Activated T-helper 1 cell treated with anti-CD3 and anti-CD28 coated beads, Interleukin-2, amount 50 U/mL, for 16 hours (primary cell): ENCODE data around the gene S1PR3.

Source experiments
- DNase-seq, 2 donors: peaks; one replicate each; pipeline ENCODE4 v3.0.0-alpha.2; 2020; ENCODE audit warnings: low read depth in 1 of 2, low spot score in 1 of 2

S1PR3 gene

DNA sequence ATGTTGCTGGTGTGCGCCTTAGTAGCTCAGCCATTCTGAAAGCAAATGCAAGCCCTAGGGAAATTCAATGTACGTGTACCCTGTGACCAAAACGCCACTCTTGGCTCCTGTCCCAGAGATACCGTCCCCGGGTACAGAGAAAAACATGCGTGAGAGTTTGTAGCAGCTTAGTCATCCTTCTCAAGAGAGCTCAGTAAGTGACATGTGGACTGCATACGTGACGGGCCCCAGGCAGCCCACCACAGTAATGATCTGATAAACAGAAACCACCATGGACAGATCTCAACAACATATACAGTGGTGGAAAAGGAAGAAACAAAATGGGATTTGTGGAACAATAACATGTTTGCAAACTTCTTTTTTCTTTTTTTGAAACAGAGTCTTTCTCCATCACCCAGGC lies 45.1 kb downstream of the S1PR3 start:
- no peak for DNase-seq

DNA sequence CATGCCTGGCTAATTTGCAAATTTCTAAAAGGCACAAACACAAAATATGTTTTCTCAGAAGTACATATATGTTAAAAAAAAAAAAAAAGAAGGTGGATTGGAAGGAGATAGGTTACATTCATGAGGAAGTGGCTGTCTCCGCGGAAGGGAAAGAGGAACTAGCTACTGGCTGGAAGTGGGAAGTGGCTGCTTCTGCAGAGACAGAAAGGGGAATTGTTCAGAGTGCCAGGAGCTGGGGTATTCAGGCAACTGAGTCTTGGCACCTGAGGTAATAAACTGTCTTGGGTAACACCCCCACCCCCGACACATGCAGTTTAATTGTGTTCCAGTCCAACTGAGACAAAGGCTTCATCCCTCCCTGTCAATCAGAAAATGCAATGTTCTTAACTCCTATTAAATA lies 45.6 kb downstream of the S1PR3 start:
- no peak for DNase-seq

DNA sequence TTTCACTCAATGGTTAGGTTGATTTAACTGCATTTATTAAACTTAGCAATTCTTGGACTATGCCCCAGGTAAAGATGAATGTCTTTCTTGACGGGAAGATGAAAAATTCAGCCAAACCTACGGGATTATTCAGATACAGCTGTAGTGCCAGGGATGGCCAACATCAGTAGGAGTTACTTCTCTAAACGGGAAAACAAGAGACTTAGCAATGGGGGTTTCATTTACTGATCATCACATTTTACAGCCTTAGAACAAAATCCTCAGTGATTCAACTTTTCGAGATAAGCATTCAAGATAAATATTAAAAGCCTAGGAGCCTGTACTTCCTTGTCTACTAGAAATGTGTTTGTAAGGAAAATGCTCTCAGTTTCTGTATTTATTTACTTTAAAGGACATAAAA lies 46.1 kb downstream of the S1PR3 start:
- DNase-seq = no peak

DNA sequence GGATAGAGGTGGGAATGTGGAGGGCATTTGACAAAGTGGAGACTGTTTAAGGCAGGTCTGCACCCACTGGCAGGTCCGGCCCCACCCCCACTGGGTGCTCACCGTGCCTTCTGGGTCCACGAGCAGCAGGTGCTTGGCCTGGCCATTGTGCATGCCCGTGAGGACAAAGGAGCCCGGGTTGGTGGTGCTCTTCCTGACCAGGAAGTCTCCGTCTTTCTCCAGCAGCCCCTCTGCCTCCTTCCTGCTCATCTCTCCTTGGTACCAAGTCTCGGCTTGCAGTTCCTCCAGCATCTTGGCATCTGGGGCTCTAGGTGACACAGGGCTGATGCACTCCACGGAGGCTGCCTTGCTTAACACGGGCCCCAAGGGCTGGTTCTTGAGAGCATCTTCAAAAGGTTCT lies 46.6 kb downstream of the S1PR3 start:
- no peak for DNase-seq

DNA sequence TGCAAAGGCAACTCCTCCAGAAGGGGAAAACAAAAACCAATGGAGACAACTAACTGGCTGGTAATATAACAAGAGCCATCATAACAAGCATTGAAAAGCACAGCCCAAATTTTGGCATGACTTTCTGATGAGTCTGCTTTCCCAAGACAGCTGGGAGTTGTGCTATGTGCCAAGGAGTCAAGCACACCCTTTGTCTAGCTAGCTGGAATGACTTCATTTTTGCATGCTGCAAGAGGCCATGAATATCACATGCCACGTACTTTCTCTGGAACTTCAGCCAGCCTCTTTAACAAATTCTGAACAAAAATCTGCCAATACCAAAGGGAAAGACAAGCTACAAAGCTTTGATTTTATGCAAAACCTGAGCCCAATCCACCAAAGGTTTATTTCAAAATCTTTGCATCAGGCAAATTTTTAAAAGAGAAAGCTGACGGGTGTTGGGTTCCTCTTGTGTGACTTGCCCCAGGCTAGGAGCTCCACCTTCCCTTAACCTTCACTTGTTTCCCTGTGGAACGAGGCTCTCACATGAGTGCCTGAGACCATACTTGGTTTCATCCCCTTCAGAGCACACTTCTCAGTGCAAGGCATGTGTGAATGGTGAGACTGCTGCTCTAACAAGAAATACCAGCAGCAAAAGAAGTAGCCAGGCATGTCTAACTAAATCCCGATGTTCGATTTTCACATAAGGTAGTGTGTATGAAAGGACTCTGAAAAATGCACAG lies 47.3 kb downstream of the S1PR3 start:
- DNase-seq = no peak

DNA sequence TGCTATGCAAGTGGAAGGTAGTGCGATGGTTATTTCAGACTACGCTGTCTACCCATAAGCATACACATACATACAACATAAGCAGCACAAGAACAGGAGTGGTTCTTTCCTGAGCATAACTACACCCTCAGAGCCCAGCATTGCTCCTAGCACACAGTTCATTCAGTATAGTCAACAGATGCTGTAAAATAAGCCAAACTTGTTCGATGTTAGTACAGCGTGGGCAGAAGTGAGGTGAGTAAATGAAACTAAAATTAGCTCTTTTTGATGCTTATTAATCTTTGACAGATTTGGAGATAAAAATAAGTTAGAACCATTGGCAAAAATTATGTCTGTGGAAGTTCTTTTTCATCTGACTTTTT lies 47.8 kb downstream of the S1PR3 start:
- no peak for DNase-seq

DNA sequence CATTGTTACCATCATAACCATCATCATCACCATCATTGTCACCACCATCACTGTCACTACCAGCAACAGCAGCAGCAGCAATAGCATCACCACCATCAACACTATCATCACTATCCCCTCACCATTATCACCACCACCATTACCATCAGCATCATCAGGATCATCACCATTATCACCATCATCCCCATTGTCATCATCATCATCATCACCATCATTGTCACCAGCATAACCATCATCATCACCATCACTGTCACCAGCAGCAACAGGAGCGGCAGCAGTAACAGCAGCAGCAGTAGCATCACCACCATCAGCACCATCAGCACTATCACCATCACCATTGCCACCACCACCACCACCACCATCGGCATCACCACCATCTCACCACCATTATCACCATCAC lies 48.4 kb downstream of the S1PR3 start:
- no peak for DNase-seq

DNA sequence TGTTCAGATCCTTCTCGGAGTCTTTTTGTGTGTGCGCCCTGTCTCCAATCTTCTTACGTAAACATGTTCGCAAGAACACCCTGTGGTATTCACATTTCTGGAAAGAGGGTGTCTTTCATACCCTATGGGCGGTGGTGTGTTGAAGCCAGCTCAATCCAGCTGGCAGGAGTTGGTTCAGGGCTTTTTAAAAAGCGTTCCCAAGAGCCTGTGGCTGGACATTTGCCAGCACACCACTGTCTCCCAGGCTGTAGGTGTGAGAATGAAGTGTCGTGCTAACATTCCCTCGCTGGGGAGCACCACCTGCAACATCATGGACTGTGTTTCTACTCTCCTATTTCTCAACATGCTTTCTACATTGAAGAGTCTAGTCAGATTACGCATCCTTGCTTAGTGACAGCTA lies 51.7 kb downstream of the S1PR3 start:
- no peak for DNase-seq

DNA sequence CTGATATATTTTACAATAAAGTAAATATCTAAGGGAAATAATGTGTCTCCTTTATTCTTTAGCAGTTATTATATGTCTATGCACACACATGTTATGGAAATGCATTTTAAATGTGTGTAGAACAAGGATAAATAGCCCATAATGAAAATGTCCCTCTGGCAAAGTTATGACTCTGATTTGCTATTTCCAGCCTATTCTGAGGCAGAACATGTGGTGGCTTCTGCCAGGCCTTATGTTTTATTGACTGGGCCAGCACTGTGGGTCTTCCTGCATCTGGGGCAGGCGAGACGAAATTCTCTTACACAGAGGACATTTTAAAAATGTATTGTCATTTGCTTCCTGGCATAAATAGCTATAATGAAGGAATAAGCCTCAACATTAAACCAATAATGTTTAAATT lies 52.8 kb downstream of the S1PR3 start:
- no peak for DNase-seq

DNA sequence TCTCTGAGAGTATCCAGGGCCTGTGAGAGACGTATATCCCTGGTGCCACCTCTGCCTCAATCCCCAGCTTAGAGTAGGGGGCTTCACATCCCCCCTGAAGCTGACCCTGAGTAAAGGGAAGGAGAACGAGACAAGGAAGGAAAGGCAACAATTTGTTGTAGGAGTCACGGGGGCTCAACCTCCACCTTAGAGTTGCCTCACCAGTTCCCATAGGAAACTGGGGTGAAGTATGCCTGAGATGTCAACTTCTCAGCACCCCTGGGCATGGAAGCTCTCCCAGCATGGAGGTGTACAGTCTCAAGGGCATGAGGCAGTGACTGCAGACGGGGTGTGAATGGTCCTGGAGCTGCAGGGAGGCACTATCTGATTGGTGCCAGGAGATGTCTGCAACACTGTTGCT lies 53.6 kb downstream of the S1PR3 start:
- no peak for DNase-seq

DNA sequence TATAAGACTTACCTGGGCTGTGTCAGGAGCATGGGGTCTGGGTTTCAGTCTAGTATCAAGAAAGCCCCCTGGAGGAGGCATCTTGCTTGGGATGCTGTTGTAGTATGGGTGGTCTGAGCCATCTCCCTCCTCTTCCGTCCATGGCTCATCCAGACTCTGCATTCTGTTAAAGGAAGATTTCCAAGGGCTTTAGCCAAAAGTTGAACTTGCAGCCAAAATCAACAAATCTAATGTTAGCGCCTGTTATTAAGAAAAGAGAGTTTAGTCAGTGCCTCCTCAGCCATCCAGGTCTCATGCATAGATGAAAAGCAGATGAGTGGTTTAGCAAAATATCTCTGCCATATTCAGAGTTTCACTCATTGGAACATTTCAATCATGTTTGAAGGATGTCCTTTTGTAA lies 55.6 kb downstream of the S1PR3 start:
- no peak for DNase-seq

DNA sequence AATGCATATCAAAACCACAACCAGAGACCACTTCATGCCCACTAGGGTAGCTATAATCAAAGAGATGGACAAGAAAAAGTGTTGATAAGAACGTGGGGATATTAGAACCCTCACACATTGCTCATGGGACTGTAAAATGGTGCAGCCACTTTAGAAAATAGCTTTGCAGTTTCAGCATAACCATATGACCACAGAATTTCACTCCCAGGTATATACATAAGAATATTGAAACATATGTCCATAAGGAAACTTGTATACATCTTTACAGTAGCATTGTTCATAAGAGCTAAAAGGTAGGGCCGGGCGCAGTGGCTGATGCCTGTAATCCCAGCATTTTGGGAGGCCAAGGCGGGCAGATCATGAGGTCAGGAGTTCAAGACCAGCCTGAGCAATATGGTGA lies 56.4 kb downstream of the S1PR3 start:
- DNase-seq = no peak

DNA sequence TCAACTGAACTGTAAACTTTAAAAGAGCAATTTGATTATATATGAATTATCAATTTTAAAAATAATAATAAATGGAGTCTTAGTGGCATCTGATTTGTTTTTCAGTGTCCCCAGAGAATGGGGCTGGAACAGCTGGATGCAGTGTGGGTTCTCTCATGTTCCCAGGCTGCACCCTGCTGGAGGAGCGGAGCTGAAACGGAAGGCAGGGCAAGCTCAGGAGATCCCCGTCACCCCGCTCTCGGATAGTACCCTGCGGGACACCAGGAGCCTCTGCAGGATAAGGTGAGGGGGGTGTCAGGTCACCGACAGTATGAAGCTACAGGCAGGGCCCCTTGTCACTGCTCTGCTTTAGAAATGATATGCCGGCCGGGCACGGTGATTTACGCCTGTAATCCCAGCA lies 57.3 kb downstream of the S1PR3 start:
- no peak for DNase-seq

DNA sequence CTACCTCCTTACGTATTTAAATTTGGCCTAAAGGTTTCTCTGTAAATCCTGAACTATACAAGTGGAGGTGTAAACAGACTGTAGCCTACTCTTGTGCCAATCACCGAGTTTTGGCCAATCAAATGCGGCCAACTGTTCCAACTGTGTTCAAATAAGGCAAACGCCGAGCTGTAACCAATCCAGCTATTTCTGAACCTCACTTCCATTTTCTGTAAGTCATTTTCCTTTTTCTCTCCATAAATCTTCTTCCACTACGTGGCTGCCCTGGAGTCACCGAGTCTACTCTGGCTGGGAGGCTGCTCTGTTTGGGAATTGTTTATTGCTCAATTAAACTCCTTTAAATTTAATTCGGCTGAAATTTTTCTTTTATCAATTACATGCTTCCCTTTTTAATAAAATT lies 58.4 kb downstream of the S1PR3 start:
- DNase-seq = no peak

DNA sequence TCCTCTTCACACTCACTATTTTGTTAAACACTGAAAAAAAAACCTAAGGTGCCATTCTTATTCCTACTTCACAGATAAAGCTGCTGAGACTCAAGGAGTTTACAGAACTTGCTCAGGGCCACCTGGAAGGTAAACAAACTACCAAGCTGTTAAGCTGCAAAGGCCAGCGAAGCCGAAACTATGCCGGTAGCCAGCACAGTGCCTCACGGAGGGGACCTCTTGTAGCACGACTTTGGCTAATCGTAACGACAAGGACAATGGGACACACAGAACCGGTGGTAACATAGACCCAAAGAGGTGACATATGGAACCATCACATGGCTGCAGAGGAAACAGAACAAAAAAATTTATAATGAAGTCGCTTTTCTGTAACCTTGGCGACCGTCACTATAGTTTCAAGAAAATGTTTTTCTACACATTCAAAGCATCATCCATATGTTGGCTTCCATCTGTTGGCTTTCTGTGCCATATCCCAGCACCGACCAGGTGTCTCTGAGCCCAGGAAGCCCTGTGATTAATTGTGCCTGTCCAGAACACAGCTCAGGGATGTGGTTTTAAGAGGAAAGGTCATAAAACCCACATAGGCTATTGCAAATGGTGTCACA lies 60.3 kb downstream of the S1PR3 start:
- no peak for DNase-seq

DNA sequence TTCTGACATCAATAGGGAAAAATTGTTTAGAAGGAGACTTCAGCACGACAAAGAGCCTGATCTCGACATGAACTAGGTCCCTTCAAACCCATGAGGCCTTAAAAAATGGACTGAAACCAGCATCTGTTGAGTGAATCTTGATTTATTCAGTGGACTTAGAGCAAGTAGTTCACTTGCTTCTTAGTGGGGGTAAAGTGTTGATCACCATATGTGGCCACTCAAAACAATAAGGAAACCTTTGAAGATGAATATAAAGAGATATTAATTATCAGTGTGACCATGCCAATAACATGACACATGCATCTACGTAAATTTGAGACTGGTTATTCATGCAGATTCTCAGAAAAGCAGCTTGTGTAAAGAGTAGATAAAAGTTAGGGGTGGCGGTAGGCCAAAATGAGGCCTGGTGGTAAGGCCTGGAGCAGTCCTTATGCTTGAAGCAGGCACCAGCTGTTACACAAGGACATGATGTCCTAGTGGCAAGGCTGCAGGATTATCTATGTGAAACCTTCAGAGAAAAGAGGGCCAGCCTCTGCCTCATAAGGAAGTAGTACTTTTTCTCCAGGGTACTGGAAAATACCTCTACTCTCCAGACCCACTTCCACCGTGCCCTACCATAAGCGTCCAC lies 61.3 kb downstream of the S1PR3 start:
- DNase-seq = no peak

DNA sequence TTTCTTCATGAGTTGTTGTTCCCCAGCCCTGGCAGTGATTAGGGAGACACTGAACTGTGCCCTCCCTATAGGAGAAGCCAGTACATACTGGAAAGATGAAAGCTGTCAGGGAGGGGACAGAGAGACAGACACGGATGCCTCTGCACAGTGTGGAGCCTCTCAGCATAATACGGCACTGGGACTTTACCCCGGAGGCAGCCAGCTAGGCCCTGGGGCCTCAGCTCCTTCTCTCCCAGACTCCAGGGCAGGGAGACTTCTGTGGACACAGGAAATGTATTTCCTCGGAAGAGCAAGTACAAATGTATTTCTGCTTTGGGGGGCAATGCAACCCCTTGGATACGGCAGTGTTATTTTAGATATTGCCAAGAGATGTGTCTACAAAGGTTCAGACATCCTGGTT lies 62.0 kb downstream of the S1PR3 start:
- no peak for DNase-seq
